GM12873 (cell line): ENCODE results near the gene DGKG.

Experiments
- CTCF ChIP-seq: IDR thresholded peaks from 2 replicates; pipeline ENCODE4 v1.5.1; 2012; ENCODE audit warnings: low read depth, mild to moderate bottlenecking, moderate library complexity, low read length, control low read depth; ENCODE audit not compliant: insufficient read depth; ENCODE audit errors: missing control alignments

DGKG gene

GRCh38 chr3:186118692-186119091 lies 243.3 kb downstream of the DGKG start:
- no peak for TF ChIP-seq CTCF

- no peak for TF ChIP-seq CTCF
Measured at GRCh38 chr3:186117521-186118134, 244.4 kb downstream of the DGKG start.

- TF ChIP-seq CTCF: no peak
Measured at GRCh38 chr3:186115239-186115996, 246.6 kb downstream of the DGKG start.

GRCh38 chr3:186110975-186111974 lies 250.8 kb downstream of the DGKG start:
- TF ChIP-seq CTCF: no peak

GRCh38 chr3:186109897-186110803 lies 251.9 kb downstream of the DGKG start:
- no peak for TF ChIP-seq CTCF

- no peak for TF ChIP-seq CTCF
Measured at GRCh38 chr3:186108941-186109865, 252.8 kb downstream of the DGKG start, which contains the start of gene ETV5. Gene ETV5 (minus strand): TSS chr3:186109089. CDS start chr3:186105868, 3,221 bp downstream.
